GM10266 (cell line): ENCODE measurements around the gene GMPR.

Source experiments
- DNase-seq: peaks from one replicate; pipeline ENCODE4 v3.0.0; 2012; ENCODE audit errors: extremely low spot score
- TF ChIP-seq, protein P1 (sequence below): IDR thresholded peaks from 2 replicates; pipeline ENCODE4 v1.5.1; 2012; ENCODE audit warnings: mild to moderate bottlenecking, low read depth; ENCODE audit not compliant: control insufficient read depth, insufficient read depth; ENCODE audit errors: missing control alignments

GMPR gene

DNA sequence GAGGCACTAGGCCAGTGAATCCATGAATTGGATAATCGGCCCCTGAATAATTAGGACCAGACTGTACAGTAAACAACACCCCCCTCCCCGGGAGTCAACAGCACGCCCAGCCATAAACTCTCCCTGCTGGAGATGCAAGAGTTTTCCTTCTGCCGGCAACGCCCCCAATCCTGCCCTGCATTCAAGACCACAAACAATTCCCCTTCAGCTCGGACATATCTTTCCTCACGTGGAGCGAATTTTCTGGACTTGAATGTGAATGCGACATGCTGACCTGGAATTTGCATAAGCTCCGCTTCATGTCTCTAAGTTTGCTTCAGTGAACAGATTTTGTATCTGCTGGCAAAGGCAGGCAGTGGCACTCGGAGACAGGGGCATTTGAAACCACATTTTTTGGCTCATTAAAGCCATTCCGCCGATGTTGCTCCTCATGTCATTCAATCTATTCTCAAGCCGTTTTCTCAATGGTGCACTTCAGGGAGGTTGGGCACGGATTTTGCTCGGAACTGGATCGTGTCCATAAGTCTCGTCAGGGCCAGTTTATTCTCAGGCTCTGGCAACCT lies 38.0 kb upstream of the GMPR start:
- DNase-seq: no peak

DNA sequence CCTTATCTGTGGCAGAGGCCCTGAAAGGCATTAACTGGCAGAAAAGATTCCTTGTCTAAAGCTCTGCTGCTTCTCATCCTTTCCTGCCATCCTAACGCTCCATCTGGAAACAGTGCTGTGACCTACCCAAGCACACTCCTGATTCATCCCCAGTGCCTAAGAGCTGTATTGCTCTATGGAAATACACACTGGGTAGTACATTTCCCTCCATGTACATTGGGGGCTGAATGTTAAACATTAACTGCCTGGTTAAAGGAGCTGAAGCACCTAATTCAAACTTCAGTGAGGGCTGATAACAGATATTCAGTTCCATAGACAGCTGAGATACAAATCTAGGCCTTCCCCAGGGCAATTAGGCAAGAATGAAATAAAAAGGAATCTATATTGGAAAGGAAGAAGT lies 36.7 kb upstream of the GMPR start:
- no peak for DNase-seq
- TF ChIP-seq, protein P1, sequence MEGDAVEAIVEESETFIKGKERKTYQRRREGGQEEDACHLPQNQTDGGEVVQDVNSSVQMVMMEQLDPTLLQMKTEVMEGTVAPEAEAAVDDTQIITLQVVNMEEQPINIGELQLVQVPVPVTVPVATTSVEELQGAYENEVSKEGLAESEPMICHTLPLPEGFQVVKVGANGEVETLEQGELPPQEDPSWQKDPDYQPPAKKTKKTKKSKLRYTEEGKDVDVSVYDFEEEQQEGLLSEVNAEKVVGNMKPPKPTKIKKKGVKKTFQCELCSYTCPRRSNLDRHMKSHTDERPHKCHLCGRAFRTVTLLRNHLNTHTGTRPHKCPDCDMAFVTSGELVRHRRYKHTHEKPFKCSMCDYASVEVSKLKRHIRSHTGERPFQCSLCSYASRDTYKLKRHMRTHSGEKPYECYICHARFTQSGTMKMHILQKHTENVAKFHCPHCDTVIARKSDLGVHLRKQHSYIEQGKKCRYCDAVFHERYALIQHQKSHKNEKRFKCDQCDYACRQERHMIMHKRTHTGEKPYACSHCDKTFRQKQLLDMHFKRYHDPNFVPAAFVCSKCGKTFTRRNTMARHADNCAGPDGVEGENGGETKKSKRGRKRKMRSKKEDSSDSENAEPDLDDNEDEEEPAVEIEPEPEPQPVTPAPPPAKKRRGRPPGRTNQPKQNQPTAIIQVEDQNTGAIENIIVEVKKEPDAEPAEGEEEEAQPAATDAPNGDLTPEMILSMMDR: no peak

More for the DNA sequence above, 38.0 kb upstream of the GMPR start:
- TF ChIP-seq, protein P1: no peak

DNA sequence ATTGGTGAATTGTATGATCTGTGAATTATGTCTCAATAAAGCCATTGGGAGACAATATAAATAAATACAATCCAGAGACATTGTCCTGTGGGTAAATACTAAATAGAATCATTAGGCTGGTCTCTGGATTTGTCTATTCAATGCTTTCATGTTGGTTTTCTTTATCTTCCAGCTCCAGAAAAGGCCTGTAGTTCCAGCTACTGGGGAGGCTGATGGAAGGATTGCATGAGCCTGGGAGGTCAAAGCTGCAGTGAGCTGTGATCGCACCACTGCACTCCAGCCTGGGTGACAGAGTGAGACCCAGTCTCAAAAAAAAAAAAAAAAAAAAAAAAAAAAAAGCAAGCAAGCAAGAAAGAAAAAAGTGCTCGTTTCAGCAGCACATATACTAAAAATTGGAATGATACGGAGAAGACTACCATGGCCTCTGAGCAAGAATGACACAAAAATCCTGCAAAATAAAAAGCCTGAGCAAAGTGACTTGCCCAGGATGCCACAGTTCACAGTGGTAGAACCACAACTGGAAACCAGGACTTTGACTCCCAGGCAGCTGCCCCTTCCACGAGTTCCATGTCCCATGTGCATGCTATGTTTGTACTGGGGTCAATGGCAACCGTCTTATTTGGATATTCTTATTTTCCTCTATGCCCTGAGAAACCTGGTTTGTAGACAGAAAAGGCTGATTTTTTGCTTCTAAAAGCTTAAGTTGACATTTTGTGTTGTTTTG lies 33.6 kb upstream of the GMPR start:
- no peak for DNase-seq
- TF ChIP-seq, protein P1: no peak

DNA sequence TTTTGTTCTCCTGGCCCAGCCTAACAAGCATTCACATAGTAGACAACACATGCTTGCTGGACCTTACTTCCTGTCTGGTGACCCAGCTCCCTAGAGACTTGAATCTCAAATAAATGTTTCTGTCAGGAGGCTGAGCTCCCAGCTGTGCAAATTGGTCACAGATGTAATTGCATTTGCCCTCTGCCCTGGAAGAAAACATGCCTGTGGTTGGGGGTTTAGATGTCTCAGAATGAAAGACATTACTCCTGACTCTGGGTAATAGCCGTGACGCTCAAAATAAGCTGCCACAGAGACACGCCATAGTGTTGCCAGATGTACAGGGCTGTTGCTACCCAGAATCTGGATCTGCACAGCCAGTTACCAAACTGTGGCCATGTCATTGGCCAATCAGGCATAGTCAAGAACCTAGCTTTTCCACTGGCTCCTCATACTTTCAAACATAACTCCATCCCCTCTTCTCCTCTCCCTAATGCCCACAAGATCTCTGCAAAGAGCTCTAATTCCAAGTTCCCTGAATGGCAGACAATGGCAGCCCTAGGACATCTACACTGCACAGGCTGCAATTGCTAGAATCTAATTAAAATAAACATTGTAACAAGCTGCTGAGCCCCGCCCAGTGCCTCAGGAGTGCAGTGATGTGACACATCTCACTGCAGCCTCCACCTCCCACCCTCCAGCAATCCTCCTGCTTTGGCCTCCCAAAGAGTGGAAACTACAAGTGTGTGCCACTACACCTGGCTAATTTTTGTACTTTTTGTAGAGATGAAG lies 32.8 kb upstream of the GMPR start:
- DNase-seq: peak; percentile 73
- TF ChIP-seq, protein P1: no peak

DNA sequence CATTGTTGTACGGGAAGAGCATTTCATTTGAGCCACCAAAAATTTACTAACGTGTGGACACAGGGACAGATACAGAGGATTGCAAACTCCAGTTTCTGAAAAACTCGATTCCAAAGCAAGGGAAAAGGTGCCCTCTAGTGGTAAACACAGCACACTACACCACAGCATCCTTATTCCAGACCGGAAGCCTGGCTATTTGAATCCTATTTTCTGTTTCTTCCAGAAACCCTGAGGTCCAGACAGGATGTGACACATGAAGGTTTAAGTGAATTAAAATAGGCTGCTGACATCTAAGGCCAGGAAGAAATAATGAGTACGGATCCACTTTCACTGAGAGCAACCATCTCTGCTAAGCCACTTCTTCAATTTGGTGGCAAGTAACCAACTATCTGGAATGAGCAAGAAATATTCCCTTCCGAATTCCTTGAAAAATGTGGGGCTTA lies 31.8 kb upstream of the GMPR start:
- DNase-seq: peak; percentile 78
- TF ChIP-seq, protein P1: peak; percentile 90

DNA sequence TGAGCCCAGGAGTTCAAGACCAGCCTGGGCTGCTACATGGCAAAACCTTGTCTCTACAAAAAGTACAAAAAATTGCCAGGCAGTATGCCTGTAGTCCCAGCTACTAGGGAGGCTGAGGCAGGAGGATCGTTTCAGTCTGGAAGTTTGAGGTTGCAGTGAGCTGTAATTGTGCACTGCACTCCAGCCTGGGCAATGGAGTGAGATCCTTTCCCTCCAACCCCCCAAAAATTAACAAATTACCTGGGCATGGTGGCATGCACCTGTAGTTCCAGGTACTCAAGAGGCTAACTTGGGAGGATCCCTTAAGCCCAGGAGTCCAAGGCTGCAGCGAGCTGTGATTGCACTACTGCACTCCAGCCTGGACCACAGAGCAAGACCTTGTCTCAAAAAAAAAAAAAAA lies 29.4 kb upstream of the GMPR start:
- TF ChIP-seq, protein P1: no peak
- no peak for DNase-seq
